Renal cortical epithelial cell (primary cell): ENCODE results near the gene RECQL. TPM values are rescaled to one million over a fixed set of nuclear protein-coding genes. Genes with fewer than 3 reads are reported as not detected.
A peak's percentile ranks its signal among the peaks of the same experiment; 100 is the strongest.
"Not testable (repeated sequence)": the region's sequence is repeated elsewhere in the genome, so short reads cannot be mapped to it uniquely, and the experiment has no call there.

Experiments used
- DNase-seq: peaks from one replicate; pipeline ENCODE4 v3.0.0-alpha.2; 2011; ENCODE audit warnings: low read depth
- total RNA-seq: library from RNA; depleted of rRNA; stranded (reverse); fragments of >200 nt; gene quantifications from 2 replicates; pipeline ENCODE4 v1.2.3, GENCODE V29; 2014

The RECQL gene
- total RNA-seq, 1 donor from 2014 or later, result 40.7 TPM

GRCh38 chr12:21502164-21502496 lies 695 bp upstream of the RECQL start:
- peak; percentile 6 for DNase-seq

GRCh38 chr12:21500786-21501257 lies 613 bp downstream of the RECQL start:
- no peak for DNase-seq

GRCh38 chr12:21499765-21500164 lies 1.7 kb downstream of the RECQL start:
- DNase-seq, result no peak

- DNase-seq, result no peak
These were observed 15.4 kb downstream of the RECQL start for GRCh38 chr12:21485998-21486397.

GRCh38 chr12:21483531-21483930 lies 17.9 kb downstream of the RECQL start:
- DNase-seq, result no peak

GRCh38 chr12:21478756-21479455 lies 22.5 kb downstream of the RECQL start:
- DNase-seq, result no peak

GRCh38 chr12:21476949-21477348 lies 24.5 kb downstream of the RECQL start:
- peak; percentile 13 for DNase-seq

- no peak for DNase-seq
These were observed 25.9 kb downstream of the RECQL start for GRCh38 chr12:21475552-21475951.

GRCh38 chr12:21472197-21472823 lies 29.1 kb downstream of the RECQL start:
- DNase-seq, result no peak

GRCh38 chr12:21471294-21471693 lies 30.1 kb downstream of the RECQL start:
- DNase-seq, result no peak

- DNase-seq, result not testable (repeated sequence)
These were observed 34.1 kb downstream of the RECQL start for GRCh38 chr12:21467334-21467733.

GRCh38 chr12:21459474-21459873 lies 42.0 kb downstream of the RECQL start:
- DNase-seq, result no peak

- no peak for DNase-seq
These were observed 45.1 kb downstream of the RECQL start for GRCh38 chr12:21456291-21456780.

GRCh38 chr12:21453312-21453852 lies 48.1 kb downstream of the RECQL start:
- no peak for DNase-seq

- DNase-seq, result peak; percentile 71
These were observed 49.9 kb downstream of the RECQL start for GRCh38 chr12:21451529-21451928.

- DNase-seq, result no peak
These were observed 57.0 kb downstream of the RECQL start for GRCh38 chr12:21444193-21445146.

GRCh38 chr12:21439347-21439746 lies 62.1 kb downstream of the RECQL start:
- no peak for DNase-seq

- DNase-seq, result no peak
These were observed 62.8 kb downstream of the RECQL start for GRCh38 chr12:21438643-21439042.

GRCh38 chr12:21434699-21435098 lies 66.7 kb downstream of the RECQL start:
- DNase-seq, result peak; percentile 17

GRCh38 chr12:21433525-21433924 lies 67.9 kb downstream of the RECQL start:
- DNase-seq, result no peak

- no peak for DNase-seq
These were observed 71.4 kb downstream of the RECQL start for GRCh38 chr12:21429994-21430393.

GRCh38 chr12:21428241-21428640 lies 73.2 kb downstream of the RECQL start:
- no peak for DNase-seq
